Fibroblast of villous mesenchyme (primary cell): ENCODE data around the gene PCDHGA7. TPM values are rescaled to one million over a fixed set of nuclear protein-coding genes. Genes with fewer than 3 reads are reported as not detected.
A peak's percentile ranks its signal among the peaks of the same experiment; 100 is the strongest.
"Not testable (repeated sequence)": the region's sequence is repeated elsewhere in the genome, so short reads cannot be mapped to it uniquely, and the experiment has no call there.

Experiments used
- DNase-seq: peaks from one replicate; pipeline ENCODE4 v3.0.0-alpha.2; 2010; ENCODE audit warnings: low read depth
- H3K4me3 ChIP-seq: 2 replicates; pipeline ENCODE4 v1.5.1; 2011; ENCODE audit warnings: low read depth, mild to moderate bottlenecking, low read length
- total RNA-seq: library from RNA; depleted of rRNA; stranded (reverse); fragments of >200 nt; gene quantifications from 2 replicates; pipeline ENCODE4 v1.2.3, GENCODE V29; 2012
- TF ChIP-seq, protein P1 (sequence below): IDR thresholded peaks from 2 replicates; pipeline ENCODE4 v1.5.1; 2012; ENCODE audit warnings: low read depth, mild to moderate bottlenecking, low read length; ENCODE audit not compliant: insufficient read depth

The PCDHGA7 gene
- total RNA-seq, 1 donor: 3.5 TPM

DNA sequence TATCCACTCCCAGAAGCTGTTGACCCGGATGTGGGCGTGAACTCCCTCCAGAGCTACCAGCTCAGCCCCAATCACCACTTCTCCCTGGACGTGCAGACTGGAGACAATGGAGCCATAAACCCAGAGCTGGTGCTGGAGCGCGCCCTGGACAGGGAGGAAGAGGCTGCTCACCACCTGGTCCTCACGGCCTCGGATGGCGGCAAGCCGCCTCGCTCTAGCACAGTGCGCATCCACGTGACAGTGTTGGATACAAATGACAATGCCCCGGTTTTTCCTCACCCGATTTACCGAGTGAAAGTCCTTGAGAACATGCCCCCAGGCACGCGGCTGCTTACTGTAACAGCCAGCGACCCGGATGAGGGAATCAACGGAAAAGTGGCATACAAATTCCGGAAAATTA, 10.7 kb downstream of the PCDHGA7 start:
- no peak overlapping the region for H3K4me3 ChIP-seq
- no peak for DNase-seq

DNA sequence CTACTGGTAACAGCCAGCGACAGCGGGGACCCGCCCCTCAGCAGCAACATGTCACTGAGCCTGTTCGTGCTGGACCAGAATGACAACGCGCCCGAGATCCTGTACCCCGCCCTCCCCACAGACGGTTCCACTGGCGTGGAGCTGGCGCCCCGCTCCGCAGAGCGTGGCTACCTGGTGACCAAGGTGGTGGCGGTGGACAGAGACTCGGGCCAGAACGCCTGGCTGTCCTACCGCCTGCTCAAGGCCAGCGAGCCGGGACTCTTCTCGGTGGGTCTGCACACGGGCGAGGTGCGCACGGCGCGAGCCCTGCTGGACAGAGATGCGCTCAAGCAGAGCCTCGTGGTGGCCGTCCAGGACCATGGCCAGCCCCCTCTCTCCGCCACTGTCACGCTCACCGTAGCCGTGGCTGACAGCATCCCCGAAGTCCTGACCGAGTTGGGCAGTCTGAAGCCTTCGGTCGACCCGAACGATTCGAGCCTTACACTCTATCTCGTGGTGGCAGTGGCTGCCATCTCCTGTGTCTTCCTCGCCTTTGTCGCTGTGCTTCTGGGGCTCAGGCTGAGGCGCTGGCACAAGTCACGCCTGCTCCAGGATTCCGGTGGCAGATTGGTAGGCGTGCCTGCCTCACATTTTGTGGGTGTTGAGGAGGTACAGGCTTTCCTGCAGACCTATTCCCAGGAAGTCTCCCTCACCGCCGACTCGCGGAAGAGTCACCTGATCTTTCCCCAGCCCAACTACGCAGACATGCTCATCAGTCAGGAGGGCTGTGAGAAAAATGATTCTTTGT, 12.1 kb downstream of the PCDHGA7 start:
- H3K4me3 ChIP-seq, DNase-seq: not testable (repeated sequence)

More for the DNA sequence above, 10.7 kb downstream of the PCDHGA7 start:
- TF ChIP-seq, protein P1, sequence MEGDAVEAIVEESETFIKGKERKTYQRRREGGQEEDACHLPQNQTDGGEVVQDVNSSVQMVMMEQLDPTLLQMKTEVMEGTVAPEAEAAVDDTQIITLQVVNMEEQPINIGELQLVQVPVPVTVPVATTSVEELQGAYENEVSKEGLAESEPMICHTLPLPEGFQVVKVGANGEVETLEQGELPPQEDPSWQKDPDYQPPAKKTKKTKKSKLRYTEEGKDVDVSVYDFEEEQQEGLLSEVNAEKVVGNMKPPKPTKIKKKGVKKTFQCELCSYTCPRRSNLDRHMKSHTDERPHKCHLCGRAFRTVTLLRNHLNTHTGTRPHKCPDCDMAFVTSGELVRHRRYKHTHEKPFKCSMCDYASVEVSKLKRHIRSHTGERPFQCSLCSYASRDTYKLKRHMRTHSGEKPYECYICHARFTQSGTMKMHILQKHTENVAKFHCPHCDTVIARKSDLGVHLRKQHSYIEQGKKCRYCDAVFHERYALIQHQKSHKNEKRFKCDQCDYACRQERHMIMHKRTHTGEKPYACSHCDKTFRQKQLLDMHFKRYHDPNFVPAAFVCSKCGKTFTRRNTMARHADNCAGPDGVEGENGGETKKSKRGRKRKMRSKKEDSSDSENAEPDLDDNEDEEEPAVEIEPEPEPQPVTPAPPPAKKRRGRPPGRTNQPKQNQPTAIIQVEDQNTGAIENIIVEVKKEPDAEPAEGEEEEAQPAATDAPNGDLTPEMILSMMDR: no peak

DNA sequence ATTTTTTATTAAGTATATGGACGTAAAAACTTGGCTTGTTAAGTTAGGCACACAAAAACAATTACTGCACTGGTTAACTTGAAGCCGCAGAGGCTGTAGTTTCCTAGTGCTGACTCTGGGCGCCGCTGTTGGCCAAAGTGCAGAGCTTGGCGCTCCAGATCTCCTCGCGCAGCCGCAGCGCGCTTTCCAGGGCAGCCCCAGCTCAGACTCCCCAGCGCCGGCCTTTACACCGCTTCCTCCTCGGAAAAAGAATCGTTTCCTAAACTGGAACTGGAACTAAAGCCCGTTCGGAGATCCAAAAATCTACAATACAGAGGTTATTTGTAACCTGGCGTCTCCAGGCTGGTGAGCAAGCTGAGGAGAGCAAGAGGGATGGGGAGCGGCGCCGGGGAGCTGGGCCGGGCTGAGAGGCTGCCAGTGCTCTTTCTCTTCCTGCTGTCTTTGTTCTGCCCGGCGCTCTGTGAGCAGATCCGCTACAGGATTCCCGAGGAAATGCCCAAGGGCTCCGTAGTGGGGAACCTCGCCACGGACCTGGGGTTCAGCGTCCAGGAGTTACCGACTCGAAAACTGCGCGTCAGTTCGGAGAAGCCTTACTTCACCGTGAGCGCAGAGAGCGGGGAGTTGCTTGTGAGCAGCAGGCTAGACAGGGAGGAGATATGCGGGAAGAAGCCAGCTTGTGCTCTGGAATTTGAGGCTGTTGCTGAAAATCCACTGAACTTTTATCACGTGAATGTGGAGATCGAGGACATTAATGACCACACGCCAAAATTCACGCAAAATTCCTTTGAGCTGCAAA, 15.4 kb downstream of the PCDHGA7 start, which contains the start of gene PCDHGB5:
PCDHGB5 (plus strand) TSS at position 192 of the 796 bp plus-strand sequence; CDS start at position 373, 181 bp downstream.
- peak within 1 kb of the TSS; percentile 54 for H3K4me3 ChIP-seq

DNA sequence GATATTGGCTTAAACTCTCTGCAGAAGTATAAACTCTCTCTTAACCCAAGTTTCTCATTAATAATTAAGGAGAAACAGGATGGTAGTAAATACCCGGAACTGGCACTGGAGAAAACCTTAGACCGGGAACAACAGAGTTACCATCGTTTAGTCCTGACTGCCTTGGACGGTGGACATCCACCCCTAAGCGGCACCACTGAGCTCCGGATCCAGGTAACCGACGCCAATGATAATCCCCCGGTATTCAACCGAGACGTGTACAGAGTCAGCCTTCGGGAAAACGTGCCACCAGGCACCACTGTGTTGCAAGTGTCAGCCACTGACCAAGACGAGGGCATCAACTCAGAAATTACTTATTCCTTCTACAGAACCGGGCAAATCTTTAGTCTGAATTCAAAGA, 16.1 kb downstream of the PCDHGA7 start:
- no peak for DNase-seq
- TF ChIP-seq, protein P1: no peak
- H3K4me3 ChIP-seq: peak overlapping the region; percentile 3

More for the DNA sequence above, 15.4 kb downstream of the PCDHGA7 start, which contains the start of gene PCDHGB5:
- TF ChIP-seq, protein P1: peak; percentile 68
- DNase-seq: peak; percentile 57

DNA sequence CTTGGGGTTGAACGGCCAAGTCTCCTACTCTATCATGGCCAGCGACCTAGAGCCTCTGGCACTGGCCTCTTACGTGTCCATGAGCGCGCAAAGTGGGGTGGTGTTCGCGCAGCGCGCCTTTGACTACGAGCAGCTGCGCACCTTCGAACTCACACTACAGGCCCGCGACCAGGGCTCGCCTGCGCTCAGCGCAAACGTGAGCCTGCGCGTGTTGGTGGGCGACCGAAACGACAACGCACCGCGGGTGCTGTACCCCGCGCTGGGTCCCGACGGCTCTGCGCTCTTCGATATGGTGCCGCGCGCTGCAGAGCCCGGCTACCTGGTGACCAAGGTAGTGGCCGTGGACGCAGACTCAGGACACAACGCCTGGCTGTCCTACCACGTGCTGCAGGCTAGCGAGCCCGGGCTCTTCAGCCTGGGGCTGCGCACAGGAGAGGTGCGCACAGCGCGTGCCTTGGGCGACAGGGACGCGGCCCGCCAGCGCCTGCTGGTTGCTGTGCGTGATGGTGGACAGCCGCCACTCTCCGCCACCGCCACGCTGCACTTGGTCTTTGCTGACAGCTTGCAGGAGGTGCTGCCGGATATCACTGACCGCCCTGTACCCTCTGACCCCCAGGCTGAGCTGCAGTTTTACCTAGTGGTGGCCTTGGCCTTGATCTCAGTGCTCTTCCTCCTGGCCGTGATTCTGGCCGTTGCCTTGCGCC, 17.2 kb downstream of the PCDHGA7 start:
- H3K4me3 ChIP-seq: no peak overlapping the region
- no peak for DNase-seq

DNA sequence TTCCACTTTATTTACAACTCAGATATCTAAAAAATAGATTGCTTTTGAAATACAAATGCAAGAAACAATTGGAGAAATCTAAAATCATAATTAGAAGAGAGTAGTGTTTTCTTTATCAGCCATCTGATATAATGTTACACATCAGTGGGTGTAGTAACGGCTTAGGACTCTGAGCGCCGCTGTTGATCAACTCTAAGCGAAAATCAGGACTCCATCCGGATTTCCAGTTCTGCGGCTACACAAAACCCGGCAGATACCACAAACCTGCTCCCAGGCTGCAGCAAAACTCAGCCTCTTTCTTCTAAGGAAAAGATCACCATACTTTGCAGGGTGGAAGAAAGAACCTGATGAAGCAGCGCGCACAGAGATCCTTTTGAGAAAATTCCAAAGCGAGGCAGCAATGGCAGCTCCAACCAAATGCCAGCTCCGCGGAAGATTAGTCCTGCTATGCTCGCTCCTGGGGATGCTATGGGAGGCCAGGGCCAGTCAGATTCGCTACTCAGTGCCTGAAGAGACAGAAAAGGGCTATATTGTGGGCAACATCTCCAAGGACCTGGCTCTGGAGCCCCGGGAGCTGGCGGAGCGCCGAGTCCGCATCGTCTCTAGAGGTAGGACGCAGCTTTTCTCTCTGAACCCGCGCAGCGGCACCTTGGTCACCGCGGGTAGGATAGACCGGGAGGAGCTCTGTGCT, 20.2 kb downstream of the PCDHGA7 start, which contains the start of gene PCDHGA9:
PCDHGA9 (plus strand) TSS at position 226 of the 691 bp plus-strand sequence; CDS start at position 401, 175 bp downstream.
- H3K4me3 ChIP-seq: peak within 1 kb of the TSS; percentile 43

More for the DNA sequence above, 17.2 kb downstream of the PCDHGA7 start:
- TF ChIP-seq, protein P1: no peak

More for the DNA sequence above, 20.2 kb downstream of the PCDHGA7 start, which contains the start of gene PCDHGA9:
- DNase-seq: peak; percentile 37
- TF ChIP-seq, protein P1: peak; percentile 42
